ENCODE results near the gene SHROOM3. TPM values are rescaled to one million over a fixed set of nuclear protein-coding genes. Genes with fewer than 3 reads are reported as not detected.
"Not testable (repeated sequence)": the region's sequence is repeated elsewhere in the genome, so short reads cannot be mapped to it uniquely, and the experiment has no call there.

SHROOM3 gene
- polyA plus RNA-seq, 1 experiment = 9.5 TPM

- no peaks in the 10 kb centered on the region; the same call in 1 of the 2 replicates for H3K9me3 ChIP-seq (ENCODE audit: control insufficient read depth, insufficient read depth, low read length)
- H3K27ac ChIP-seq (ENCODE audit: low read depth, low read length) = no peak overlapping the region
- no peak for TF ChIP-seq CTCF (IDR thresholded peaks at IDR 0.05; ENCODE audit: low read depth, low read length)
- POLR2A ChIA-PET = no interaction called here
- H3K27me3 ChIP-seq (ENCODE audit: control insufficient read depth, insufficient read depth, low read length) = peaks cover 8% of the 10 kb centered on the region
- no peak overlapping the region for H3K4me3 ChIP-seq (ENCODE audit: low read depth, low read length)
- CTCF ChIA-PET = no interaction called here
- no peak for DNase-seq (ENCODE audit: low read depth, low spot score)
Observed at GRCh38 chr4:76453232-76453631, 18.2 kb downstream of the SHROOM3 start.

GRCh38 chr4:76454073-76454472, 19.0 kb downstream of the SHROOM3 start:
- H3K27ac ChIP-seq (ENCODE audit: low read depth, low read length); POLR2A ChIA-PET; H3K9me3 ChIP-seq (ENCODE audit: control insufficient read depth, insufficient read depth, low read length); H3K4me3 ChIP-seq (ENCODE audit: low read depth, low read length); CTCF ChIA-PET; DNase-seq (ENCODE audit: low read depth, low spot score); H3K27me3 ChIP-seq (ENCODE audit: control insufficient read depth, insufficient read depth, low read length): not testable (repeated sequence)

- Histone ChIP-seq H3K4me3 (ENCODE audit: low read depth, low read length) (no peak overlapping the region), H3K9me3 (ENCODE audit: control insufficient read depth, insufficient read depth, low read length) (no peaks in the 10 kb centered on the region; the same call in 1 of the 2 replicates), H3K27me3 (ENCODE audit: control insufficient read depth, insufficient read depth, low read length) (no peaks in the 10 kb centered on the region), H3K27ac (ENCODE audit: low read depth, low read length) (no peak overlapping the region)
- TF ChIP-seq CTCF (IDR thresholded peaks at IDR 0.05; ENCODE audit: low read depth, low read length) = no peak
- CTCF ChIA-PET = no interaction called here
- POLR2A ChIA-PET = no interaction called here
- no peak for DNase-seq (ENCODE audit: low read depth, low spot score)
Observed at GRCh38 chr4:76457885-76458284, 22.9 kb downstream of the SHROOM3 start.

- DNase-seq (ENCODE audit: low read depth, low spot score) = no peak
- TF ChIP-seq CTCF (IDR thresholded peaks at IDR 0.05; ENCODE audit: low read depth, low read length) = no peak
- CTCF ChIA-PET = no interaction called here
- Histone ChIP-seq H3K9me3 (ENCODE audit: control insufficient read depth, insufficient read depth, low read length) (no peaks in the 10 kb centered on the region; the same call in 1 of the 2 replicates), H3K27me3 (ENCODE audit: control insufficient read depth, insufficient read depth, low read length) (no peaks in the 10 kb centered on the region), H3K4me3 (ENCODE audit: low read depth, low read length) (no peak overlapping the region), H3K27ac (ENCODE audit: low read depth, low read length) (no peak overlapping the region)
- POLR2A ChIA-PET = no interaction called here
Observed at GRCh38 chr4:76458297-76458696, 23.3 kb downstream of the SHROOM3 start.

GRCh38 chr4:76458825-76459224, 23.8 kb downstream of the SHROOM3 start:
- Histone ChIP-seq H3K9me3 (ENCODE audit: control insufficient read depth, insufficient read depth, low read length) (peaks cover 5% of the 10 kb centered on the region), H3K27me3 (ENCODE audit: control insufficient read depth, insufficient read depth, low read length) (no peaks in the 10 kb centered on the region), H3K27ac (ENCODE audit: low read depth, low read length) (peak overlapping the region; percentile 21), H3K4me3 (ENCODE audit: low read depth, low read length) (no peak overlapping the region)
- TF ChIP-seq CTCF (IDR thresholded peaks at IDR 0.05; ENCODE audit: low read depth, low read length) = no peak
- CTCF ChIA-PET = no interaction called here
- POLR2A ChIA-PET = no interaction called here
- no peak for DNase-seq (ENCODE audit: low read depth, low spot score)

- peaks cover 8% of the 10 kb centered on the region for H3K9me3 ChIP-seq (ENCODE audit: control insufficient read depth, insufficient read depth, low read length)
- ChIA-PET POLR2A (no interaction called here), CTCF (no interaction called here)
- no peaks in the 10 kb centered on the region for H3K27me3 ChIP-seq (ENCODE audit: control insufficient read depth, insufficient read depth, low read length)
- H3K27ac ChIP-seq (ENCODE audit: low read depth, low read length) = peak overlapping the region; percentile 57
- H3K4me3 ChIP-seq (ENCODE audit: low read depth, low read length) = no peak overlapping the region
- no peak for TF ChIP-seq CTCF (IDR thresholded peaks at IDR 0.05; ENCODE audit: low read depth, low read length)
- no peak for DNase-seq (ENCODE audit: low read depth, low spot score)
Observed at GRCh38 chr4:76459291-76459723, 24.3 kb downstream of the SHROOM3 start.
